HepG2 (cell line): ENCODE data around the gene CR1L. TPM values are rescaled to one million over a fixed set of nuclear protein-coding genes. Genes with fewer than 3 reads are reported as not detected.

Experiments used
- CCDC6 ChIP-seq: sonication (generic); formaldehyde crosslinking; IDR thresholded peaks from 2 replicates; pipeline ENCODE4 v1.8.1; 2022; ENCODE audit warnings: mild to moderate bottlenecking, missing genetic modification reagents, moderate library complexity
- FOXO4 ChIP-seq: sonication (generic); formaldehyde crosslinking; conservative IDR thresholded peaks from 2 replicates; pipeline ENCODE4 v1.8.1; 2023; ENCODE audit warnings: missing genetic modification reagents
- ZBTB40 ChIP-seq, 2 experiments: fragments of 450-650 bp in 1 of 2; sonication (generic) in 1 of 2; formaldehyde crosslinking in 1 of 2; IDR thresholded peaks; 2 replicates each; pipeline versions ENCODE4 v1.6.1 to v1.8.0; 2016 to 2022; ENCODE audit warnings: antibody characterized with exemption in 1 of 2, mild to moderate bottlenecking in 1 of 2, missing genetic modification reagents in 1 of 2
- ZNF207 ChIP-seq: fragments of 450-650 bp; IDR thresholded peaks from 2 replicates; pipeline ENCODE4 v1.6.1; 2016; ENCODE audit warnings: antibody characterized with exemption, borderline replicate concordance
- ZUFSP ChIP-seq: sonication (generic); formaldehyde crosslinking; IDR thresholded peaks from 2 replicates; pipeline ENCODE4 v1.9.0; 2021; ENCODE audit warnings: missing genetic modification reagents, mild to moderate bottlenecking, borderline replicate concordance
- polyA plus RNA-seq, 8 experiments: library from polyadenylated mRNA; depleted of rRNA in 3 of 8; stranded (reverse) in 7 of 8; unstranded in 1 of 8; fragments of >200 nt; fragmentation: Illumina TruSeq in 4 of 8; extraction: Trizol in 4 of 8; gene quantifications; 2 replicates each; pipeline versions ENCODE4 v1.2.1 to v1.2.3, GENCODE V29; 2011 to 2016; ENCODE audit warnings: low read depth in 4 of 8, missing spikeins in 1 of 8, mixed read lengths in 1 of 8; ENCODE audit not compliant: insufficient read depth in 1 of 8
- total RNA-seq, 5 experiments: library from RNA; depleted of rRNA; stranded (reverse); fragments of >200 nt; fragmentation: Illumina TruSeq; extraction: Trizol; gene quantifications; 2 replicates each; pipeline ENCODE4 v1.2.3, GENCODE V29; 2016; ENCODE audit warnings: low read depth in 1 of 5
- TF ChIP-seq, protein P1 (sequence below), 2 experiments: sonication (generic) in 1 of 2; formaldehyde crosslinking in 1 of 2; IDR thresholded peaks; 2 replicates each; pipeline versions ENCODE4 v1.6.1 to v1.9.0; 2014 to 2022; ENCODE audit warnings: antibody characterized with exemption in 1 of 2, borderline replicate concordance in 1 of 2, inconsistent platforms in 1 of 2, low read depth in 1 of 2, missing genetic modification reagents in 1 of 2

The CR1L gene
- total and polyA plus RNA-seq, 2 of the 13 experiments (the other 11 are each of a cell fraction or from before 2014, with no cell fraction given) = not detected

- no peak for TF ChIP-seq FOXO4 (CRISPR knock-in tag)
- no peak for TF ChIP-seq ZBTB40 (IDR thresholded peaks at IDR 0.05)
- no peak for TF ChIP-seq ZBTB40 (CRISPR knock-in tag; IDR thresholded peaks at IDR 0.05)
- no peak for TF ChIP-seq ZUFSP
- no peak for TF ChIP-seq ZNF207
- TF ChIP-seq, protein P1, sequence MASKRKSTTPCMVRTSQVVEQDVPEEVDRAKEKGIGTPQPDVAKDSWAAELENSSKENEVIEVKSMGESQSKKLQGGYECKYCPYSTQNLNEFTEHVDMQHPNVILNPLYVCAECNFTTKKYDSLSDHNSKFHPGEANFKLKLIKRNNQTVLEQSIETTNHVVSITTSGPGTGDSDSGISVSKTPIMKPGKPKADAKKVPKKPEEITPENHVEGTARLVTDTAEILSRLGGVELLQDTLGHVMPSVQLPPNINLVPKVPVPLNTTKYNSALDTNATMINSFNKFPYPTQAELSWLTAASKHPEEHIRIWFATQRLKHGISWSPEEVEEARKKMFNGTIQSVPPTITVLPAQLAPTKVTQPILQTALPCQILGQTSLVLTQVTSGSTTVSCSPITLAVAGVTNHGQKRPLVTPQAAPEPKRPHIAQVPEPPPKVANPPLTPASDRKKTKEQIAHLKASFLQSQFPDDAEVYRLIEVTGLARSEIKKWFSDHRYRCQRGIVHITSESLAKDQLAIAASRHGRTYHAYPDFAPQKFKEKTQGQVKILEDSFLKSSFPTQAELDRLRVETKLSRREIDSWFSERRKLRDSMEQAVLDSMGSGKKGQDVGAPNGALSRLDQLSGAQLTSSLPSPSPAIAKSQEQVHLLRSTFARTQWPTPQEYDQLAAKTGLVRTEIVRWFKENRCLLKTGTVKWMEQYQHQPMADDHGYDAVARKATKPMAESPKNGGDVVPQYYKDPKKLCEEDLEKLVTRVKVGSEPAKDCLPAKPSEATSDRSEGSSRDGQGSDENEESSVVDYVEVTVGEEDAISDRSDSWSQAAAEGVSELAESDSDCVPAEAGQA (IDR thresholded peaks at IDR 0.05; ENCODE audit: low read depth) = no peak
- TF ChIP-seq, protein P1 (CRISPR knock-in tag; IDR thresholded peaks at IDR 0.05; ENCODE audit: borderline replicate concordance) = no peak
- no peak for TF ChIP-seq CCDC6
Observed at GRCh38 chr1:207646944-207647579, 2.1 kb downstream of the CR1L start (continued).
